ENCODE results near the gene ANKZF1.

- TF ChIP-seq CTCF (IDR thresholded peaks at IDR 0.05): no peak
- TF ChIP-seq POLR2AphosphoS5 (IDR thresholded peaks at IDR 0.05): no peak
- no peak for TF ChIP-seq POLR2A (IDR thresholded peaks at IDR 0.05)
These were observed 46.3 kb upstream of the ANKZF1 start for GRCh38 chr2:219183151-219183772.

Data from prostate gland (tissue), 2 donors.